ENCODE measurements around the gene AKAP10. TPM values are rescaled to one million over a fixed set of nuclear protein-coding genes. Genes with fewer than 3 reads are reported as not detected.

The AKAP10 gene
- total RNA-seq, 4 donors from 2014 or later: 16.9 to 26.7 (median 21.3) TPM

DNA sequence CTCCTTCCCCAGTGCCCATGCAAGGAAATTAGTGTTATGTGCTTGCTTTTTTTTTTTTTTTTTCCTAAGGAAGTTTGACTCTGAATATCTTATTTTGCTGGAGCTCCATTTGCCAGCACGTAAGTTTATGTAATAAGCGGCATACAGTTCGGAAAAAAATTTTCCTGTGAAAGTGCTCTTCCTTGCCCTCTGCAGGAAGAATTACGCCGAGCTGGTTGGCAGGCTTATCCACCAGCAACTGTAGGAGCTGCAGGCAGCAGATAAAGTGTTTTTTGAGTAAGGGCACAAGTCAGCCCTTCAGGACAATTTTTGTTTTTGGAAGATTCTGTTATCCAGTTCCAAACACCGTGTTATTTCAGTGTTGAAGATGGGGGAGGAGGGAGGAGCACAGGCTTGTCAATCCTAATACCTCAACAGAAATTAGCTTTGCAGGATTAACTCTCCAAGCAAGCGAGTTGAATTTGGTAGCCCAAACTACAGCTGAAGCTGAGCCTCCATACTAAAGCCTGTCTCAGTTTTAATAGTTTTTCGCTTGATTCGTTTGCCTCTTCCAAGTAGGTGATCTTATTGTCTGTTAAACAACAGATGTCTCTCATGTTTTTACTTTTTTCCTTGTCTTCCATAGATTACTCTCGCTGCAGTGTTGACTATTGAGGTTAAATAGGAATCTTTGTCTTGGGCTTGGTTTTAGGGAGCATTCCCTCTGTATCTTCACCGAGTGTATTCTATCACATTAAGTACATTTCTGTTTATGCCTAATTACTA is 32.7 kb upstream of the AKAP10 start:
- no peak for DNase-seq (ENCODE audit: low spot score in 2 of 2)
- H3K27ac ChIP-seq: peak overlapping the region; percentile 68
- no peaks in the 10 kb centered on the region for H3K9me3 ChIP-seq
- WGBS: 24% methylated on average over 11 of the region's 11 CpGs
- TF ChIP-seq, protein P1, sequence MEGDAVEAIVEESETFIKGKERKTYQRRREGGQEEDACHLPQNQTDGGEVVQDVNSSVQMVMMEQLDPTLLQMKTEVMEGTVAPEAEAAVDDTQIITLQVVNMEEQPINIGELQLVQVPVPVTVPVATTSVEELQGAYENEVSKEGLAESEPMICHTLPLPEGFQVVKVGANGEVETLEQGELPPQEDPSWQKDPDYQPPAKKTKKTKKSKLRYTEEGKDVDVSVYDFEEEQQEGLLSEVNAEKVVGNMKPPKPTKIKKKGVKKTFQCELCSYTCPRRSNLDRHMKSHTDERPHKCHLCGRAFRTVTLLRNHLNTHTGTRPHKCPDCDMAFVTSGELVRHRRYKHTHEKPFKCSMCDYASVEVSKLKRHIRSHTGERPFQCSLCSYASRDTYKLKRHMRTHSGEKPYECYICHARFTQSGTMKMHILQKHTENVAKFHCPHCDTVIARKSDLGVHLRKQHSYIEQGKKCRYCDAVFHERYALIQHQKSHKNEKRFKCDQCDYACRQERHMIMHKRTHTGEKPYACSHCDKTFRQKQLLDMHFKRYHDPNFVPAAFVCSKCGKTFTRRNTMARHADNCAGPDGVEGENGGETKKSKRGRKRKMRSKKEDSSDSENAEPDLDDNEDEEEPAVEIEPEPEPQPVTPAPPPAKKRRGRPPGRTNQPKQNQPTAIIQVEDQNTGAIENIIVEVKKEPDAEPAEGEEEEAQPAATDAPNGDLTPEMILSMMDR (IDR thresholded peaks at IDR 0.05): no peak
- no peak for TF ChIP-seq EP300 (IDR thresholded peaks at IDR 0.05)
- no peak for TF ChIP-seq POLR2AphosphoS5 (IDR thresholded peaks at IDR 0.05)
- TF ChIP-seq POLR2A (IDR thresholded peaks at IDR 0.05): no peak
- peaks cover 16% of the 10 kb centered on the region for H3K4me1 ChIP-seq
- H3K27me3 ChIP-seq: peaks cover 4% of the 10 kb centered on the region
- H3K36me3 ChIP-seq: no peaks in the 10 kb centered on the region
- peak overlapping the region; percentile 78 for H3K4me3 ChIP-seq

DNA sequence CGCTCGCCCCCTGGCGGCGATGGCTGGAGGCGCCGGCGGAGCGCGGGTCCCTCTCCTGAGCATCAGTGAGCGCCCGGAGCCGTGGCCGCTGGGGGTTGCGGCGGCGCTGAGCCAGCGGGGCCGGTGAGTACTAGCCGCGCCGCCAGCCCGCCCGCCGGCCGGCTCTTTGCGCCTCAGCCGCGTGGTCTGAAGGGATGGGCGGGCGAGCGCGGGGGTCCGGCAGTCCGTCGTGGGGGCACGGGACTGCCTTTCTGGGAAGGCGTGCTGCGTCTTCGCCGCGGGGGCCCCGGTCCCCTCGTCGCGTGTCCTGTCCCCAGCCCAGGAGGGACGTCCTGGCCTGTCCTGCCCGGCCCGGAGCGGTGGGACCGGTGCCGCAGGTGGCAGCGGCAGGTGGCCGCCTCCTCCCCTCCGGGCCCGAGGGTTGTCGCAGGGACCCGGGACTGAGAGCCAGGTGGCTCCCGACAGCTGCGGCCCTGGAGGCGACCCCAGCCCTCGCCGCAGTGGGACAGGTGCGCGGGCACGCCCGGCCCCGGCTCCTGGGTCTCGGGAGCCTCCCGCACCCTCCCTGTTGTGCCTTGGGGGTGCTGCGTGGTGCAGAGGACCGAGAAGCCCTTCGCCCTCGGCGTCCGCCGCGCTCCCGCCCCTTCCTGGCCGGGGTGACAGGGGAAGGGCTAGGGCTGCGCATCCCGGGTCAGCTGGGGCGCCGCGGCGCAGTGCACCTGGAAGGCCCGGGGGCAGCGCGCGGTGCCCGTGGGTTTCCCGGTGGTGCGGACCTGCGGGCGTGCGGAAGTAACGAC is 31.9 kb upstream of the AKAP10 start, which contains the start of gene SPECC1:
SPECC1 (plus strand) TSS at position 58 of the 797 bp plus-strand sequence. CDS start 87,293 bp downstream, outside the sequence.
- Histone ChIP-seq H3K27me3 (peaks cover 4% of the 10 kb centered on the region), H3K27ac (peak within 1 kb of the TSS; percentile 68), H3K9me3 (no peaks in the 10 kb centered on the region), H3K4me3 (peak within 1 kb of the TSS; percentile 78), H3K4me1 (peaks cover 16% of the 10 kb centered on the region), H3K36me3 (no peaks in the 10 kb centered on the region)
- peak; percentile 83 to 87 for DNase-seq (ENCODE audit: low spot score in 2 of 2)
- under 1% methylated on average over 50 of the region's 96 CpGs for WGBS
- TF ChIP-seq POLR2AphosphoS5 (IDR thresholded peaks at IDR 0.05): no peak
- TF ChIP-seq, protein P1 (IDR thresholded peaks at IDR 0.05): peak; percentile 93 to 100

DNA sequence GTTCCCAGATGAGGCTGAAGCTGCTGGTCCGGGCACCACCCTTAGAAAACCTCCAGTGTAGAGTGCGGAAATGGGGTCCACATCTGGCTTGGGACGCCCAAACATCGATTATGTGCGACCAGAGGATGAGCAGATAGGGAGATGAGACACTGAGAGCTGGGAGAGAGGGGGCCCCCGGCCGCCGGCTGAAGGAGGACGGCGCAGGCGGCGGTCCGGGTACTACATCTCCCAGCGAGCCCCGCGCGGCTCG is 31.3 kb upstream of the AKAP10 start:
- no peak overlapping the region for H3K27ac ChIP-seq
- H3K27me3 ChIP-seq: peaks cover 6% of the 10 kb centered on the region
- 0% methylated on average over 18 of the region's 18 CpGs for WGBS

GRCh38 chr17:20008242-20009051 is 30.8 kb upstream of the AKAP10 start:
- 32% methylated on average over 29 of the region's 35 CpGs for WGBS
- no peak overlapping the region for H3K27ac ChIP-seq
- TF ChIP-seq POLR2AphosphoS5 (IDR thresholded peaks at IDR 0.05): no peak
- TF ChIP-seq EP300 (IDR thresholded peaks at IDR 0.05): no peak
- TF ChIP-seq POLR2A (IDR thresholded peaks at IDR 0.05): no peak
- TF ChIP-seq, protein P1 (IDR thresholded peaks at IDR 0.05): no peak
- peaks cover 11% of the 10 kb centered on the region for H3K27me3 ChIP-seq
- H3K4me1 ChIP-seq: peaks cover 16% of the 10 kb centered on the region
- no peak for DNase-seq (ENCODE audit: low spot score in 2 of 2)
- H3K4me3 ChIP-seq: peak overlapping the region; percentile 78
- no peaks in the 10 kb centered on the region for H3K9me3 ChIP-seq
- H3K36me3 ChIP-seq: no peaks in the 10 kb centered on the region

More for the DNA sequence above, 31.3 kb upstream of the AKAP10 start:
- Histone ChIP-seq H3K9me3 (no peaks in the 10 kb centered on the region), H3K4me1 (peaks cover 16% of the 10 kb centered on the region), H3K36me3 (no peaks in the 10 kb centered on the region), H3K4me3 (peak overlapping the region; percentile 78)
- no peak for TF ChIP-seq EP300 (IDR thresholded peaks at IDR 0.05)
- TF ChIP-seq, protein P1 (IDR thresholded peaks at IDR 0.05): no peak
- DNase-seq (ENCODE audit: low spot score in 2 of 2): no peak

Data from suprapubic skin (tissue), 4 donors.